ENCODE measurements around the gene ADAMTS1.
A peak's percentile ranks its signal among the peaks of the same experiment; 100 is the strongest.

Gene ADAMTS1

DNA sequence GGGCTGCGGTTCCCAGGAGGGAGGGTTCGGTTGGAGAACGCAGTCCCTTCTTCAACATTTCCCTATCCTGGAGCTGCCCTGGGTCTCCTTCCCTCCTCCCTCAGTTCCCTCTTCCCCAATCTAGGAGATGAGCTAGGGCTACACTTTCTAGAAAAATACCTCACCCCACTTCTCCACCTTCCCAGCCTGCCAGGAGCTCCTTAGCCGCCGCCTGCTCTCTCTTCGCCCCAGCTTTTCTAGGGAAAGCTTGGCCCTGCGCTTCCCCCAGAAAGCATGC is 488 bp upstream of the ADAMTS1 start:
- Histone ChIP-seq H3K4me3 (ENCODE audit: low read depth, low read length) (peak overlapping the region; percentile 74), H3K79me1 (ENCODE audit: low read length) (peaks cover 34% of the 10 kb centered on the region), H2AFZ (ENCODE audit: insufficient read depth, low read length, poor library complexity) (peak overlapping the region; percentile 11), H4K8ac (ENCODE audit: low read depth, low read length) (peak overlapping the region; percentile 94), H2AK5ac (ENCODE audit: low read length) (no peak overlapping the region), H3K27ac (ENCODE audit: low read depth, low read length) (peak overlapping the region; percentile 82), H3K36me3 (ENCODE audit: control insufficient read depth in 1 of 2, insufficient read depth in 2 of 2, low read length in 2 of 2) (peaks cover 11 to 14% of the 10 kb centered on the region in 2 experiments), H3K27me3 (ENCODE audit: insufficient read depth, low read length) (no peaks in the 10 kb centered on the region), H2BK120ac (ENCODE audit: insufficient read depth, low read length, poor library complexity) (peak overlapping the region; percentile 89), H3K18ac (ENCODE audit: low read length) (peak overlapping the region; percentile 84), H3K14ac (ENCODE audit: low read length) (peak overlapping the region; percentile 79), H2BK5ac (ENCODE audit: low read depth, low read length, poor library complexity) (peak overlapping the region; percentile 92), H3K79me2 (ENCODE audit: control insufficient read depth, insufficient read depth, low read length, poor library complexity) (peaks cover 19% of the 10 kb centered on the region), H3K9ac (ENCODE audit: low read length) (peak overlapping the region; percentile 85), H2BK12ac (ENCODE audit: low read length) (peak overlapping the region; percentile 61), H3K4me2 (ENCODE audit: low read length) (peak overlapping the region; percentile 60), H3K4ac (ENCODE audit: low read depth, low read length) (peak overlapping the region; percentile 38), H3K23ac (ENCODE audit: low read length) (no peak overlapping the region), H3K4me1 (ENCODE audit: control insufficient read depth in 1 of 2, insufficient read depth in 2 of 2, low read length in 2 of 2) (peaks cover 2% of the 10 kb centered on the region in 2 experiments), H3K9me3 (ENCODE audit: insufficient read depth, low read depth, low read length) (no peaks in the 10 kb centered on the region), H4K91ac (ENCODE audit: low read depth, low read length) (peak overlapping the region; percentile 87), H4K12ac (ENCODE audit: low read depth, low read length) (peak overlapping the region; percentile 73)
- DNase-seq: no peak
- no CpG with 5 or more reads among the region's 7 CpGs for WGBS (ENCODE audit: extremely low coverage, insufficient coverage, insufficient read length)

DNA sequence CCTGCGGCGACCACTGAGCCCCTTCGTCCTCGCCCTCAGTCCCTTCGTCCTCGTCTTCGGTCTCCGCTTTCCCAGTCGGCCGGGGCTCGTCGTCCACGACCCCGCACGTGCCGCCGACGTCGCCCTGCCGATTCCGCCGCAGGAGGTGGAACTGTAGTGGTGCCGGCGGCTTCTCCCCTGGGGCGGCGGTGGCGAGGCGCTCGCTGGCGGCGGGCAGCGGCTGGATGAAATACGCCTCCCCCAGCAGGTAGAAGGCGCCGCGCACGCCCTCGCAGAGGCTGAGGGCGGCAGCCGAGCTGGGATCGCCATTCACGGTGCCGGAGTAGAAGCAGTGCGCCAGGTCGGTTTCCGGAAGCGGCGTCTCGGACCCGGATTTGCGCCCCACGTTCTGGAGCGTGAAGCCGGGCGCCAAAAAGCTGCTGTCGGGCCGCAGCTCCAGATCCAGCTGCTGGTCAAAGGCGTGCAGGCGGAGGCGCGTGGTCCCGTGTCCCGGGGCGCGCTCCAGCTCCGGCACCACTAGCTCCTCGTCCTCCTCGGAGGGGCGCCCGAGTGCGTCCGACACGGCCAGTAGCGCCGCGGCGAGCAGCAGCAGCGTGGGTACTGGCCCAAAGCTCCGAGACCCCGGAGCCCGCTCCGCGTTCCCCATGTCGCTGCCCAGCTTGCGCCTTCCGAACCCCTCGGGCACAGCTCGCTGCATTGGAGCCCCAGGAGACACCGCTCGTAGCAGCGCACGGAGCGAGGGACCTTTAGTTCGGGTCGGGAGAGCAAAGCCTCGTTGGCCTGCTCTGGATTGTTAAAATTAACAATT is 747 bp downstream of the ADAMTS1 start:
- Histone ChIP-seq H4K8ac (ENCODE audit: low read depth, low read length) (peak overlapping the region; percentile 23), H3K4me1 (ENCODE audit: control insufficient read depth in 1 of 2, insufficient read depth in 2 of 2, low read length in 2 of 2) (peaks cover 2 to 4% of the 10 kb centered on the region in 2 experiments), H3K14ac (ENCODE audit: low read length) (peak overlapping the region; percentile 91), H4K91ac (ENCODE audit: low read depth, low read length) (peak overlapping the region; percentile 47), H4K12ac (ENCODE audit: low read depth, low read length) (peak overlapping the region; percentile 61), H3K9me3 (ENCODE audit: insufficient read depth, low read depth, low read length) (no peaks in the 10 kb centered on the region), H3K9ac (ENCODE audit: low read length) (peak overlapping the region; percentile 21), H3K36me3 (ENCODE audit: control insufficient read depth in 1 of 2, insufficient read depth in 2 of 2, low read length in 2 of 2) (peaks cover 21 to 22% of the 10 kb centered on the region in 2 experiments), H3K4ac (ENCODE audit: low read depth, low read length) (peak overlapping the region; percentile 29), H3K27me3 (ENCODE audit: insufficient read depth, low read length) (no peaks in the 10 kb centered on the region), H2BK12ac (ENCODE audit: low read length) (no peak overlapping the region), H3K18ac (ENCODE audit: low read length) (peak overlapping the region; percentile 70), H2BK5ac (ENCODE audit: low read depth, low read length, poor library complexity) (peak overlapping the region; percentile 56), H2AK5ac (ENCODE audit: low read length) (peak overlapping the region; percentile 11), H3K4me3 (ENCODE audit: low read depth, low read length) (peak overlapping the region; percentile 74), H3K79me2 (ENCODE audit: control insufficient read depth, insufficient read depth, low read length, poor library complexity) (peaks cover 21% of the 10 kb centered on the region), H3K4me2 (ENCODE audit: low read length) (peak overlapping the region; percentile 60), H3K27ac (ENCODE audit: low read depth, low read length) (peak overlapping the region; percentile 63), H2AFZ (ENCODE audit: insufficient read depth, low read length, poor library complexity) (peak overlapping the region; percentile 38), H3K79me1 (ENCODE audit: low read length) (peaks cover 34% of the 10 kb centered on the region), H3K23ac (ENCODE audit: low read length) (no peak overlapping the region), H2BK120ac (ENCODE audit: insufficient read depth, low read length, poor library complexity) (peak overlapping the region; percentile 49)
- DNase-seq: peak in 1 of 2 donors; percentile 63
- no CpG with 5 or more reads among the region's 96 CpGs for WGBS (ENCODE audit: extremely low coverage, insufficient coverage, insufficient read length)

DNA sequence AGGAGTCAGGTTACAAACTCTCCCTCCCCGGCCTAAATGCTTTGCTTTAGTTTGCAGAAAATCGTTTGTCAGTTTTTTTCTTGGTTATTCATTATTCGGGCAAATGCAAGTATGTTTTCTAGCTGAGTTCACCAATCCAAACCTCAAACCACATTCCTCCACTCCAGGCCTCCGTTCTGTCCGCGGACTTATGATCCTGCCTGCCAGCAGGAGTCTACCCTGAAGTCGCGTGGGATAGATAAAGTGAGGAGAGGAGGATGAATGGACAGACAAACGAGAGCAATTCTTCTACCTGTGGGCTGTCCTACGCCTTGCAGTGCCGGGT is 1.3 kb downstream of the ADAMTS1 start:
- H3K4ac ChIP-seq (ENCODE audit: low read depth, low read length): peak overlapping the region; percentile 30
- H2BK120ac ChIP-seq (ENCODE audit: insufficient read depth, low read length, poor library complexity): peak overlapping the region; percentile 49
- peak overlapping the region; percentile 61 for H4K12ac ChIP-seq (ENCODE audit: low read depth, low read length)
- peak overlapping the region; percentile 70 for H3K18ac ChIP-seq (ENCODE audit: low read length)
- peak overlapping the region; percentile 74 for H3K4me3 ChIP-seq (ENCODE audit: low read depth, low read length)
- peak overlapping the region; percentile 91 for H3K14ac ChIP-seq (ENCODE audit: low read length)
- WGBS (ENCODE audit: extremely low coverage, insufficient coverage, insufficient read length): no CpG with 5 or more reads among the region's 11 CpGs
- peak overlapping the region; percentile 63 for H3K27ac ChIP-seq (ENCODE audit: low read depth, low read length)
- H3K9ac ChIP-seq (ENCODE audit: low read length): peak overlapping the region; percentile 21
- no peaks in the 10 kb centered on the region for H3K9me3 ChIP-seq (ENCODE audit: insufficient read depth, low read depth, low read length)
- H3K36me3 ChIP-seq (ENCODE audit: control insufficient read depth in 1 of 2, insufficient read depth in 2 of 2, low read length in 2 of 2): peaks cover 23 to 24% of the 10 kb centered on the region in 2 experiments
- H3K79me1 ChIP-seq (ENCODE audit: low read length): peaks cover 34% of the 10 kb centered on the region
- H4K91ac ChIP-seq (ENCODE audit: low read depth, low read length): peak overlapping the region; percentile 47
- peak overlapping the region; percentile 38 for H2AFZ ChIP-seq (ENCODE audit: insufficient read depth, low read length, poor library complexity)
- peaks cover 2 to 4% of the 10 kb centered on the region in 2 experiments for H3K4me1 ChIP-seq (ENCODE audit: control insufficient read depth in 1 of 2, insufficient read depth in 2 of 2, low read length in 2 of 2)
- H3K27me3 ChIP-seq (ENCODE audit: insufficient read depth, low read length): no peaks in the 10 kb centered on the region
- H3K4me2 ChIP-seq (ENCODE audit: low read length): peak overlapping the region; percentile 60
- H2BK12ac ChIP-seq (ENCODE audit: low read length): no peak overlapping the region
- no peak overlapping the region for H3K23ac ChIP-seq (ENCODE audit: low read length)
- peak overlapping the region; percentile 56 for H2BK5ac ChIP-seq (ENCODE audit: low read depth, low read length, poor library complexity)
- peak overlapping the region; percentile 11 for H2AK5ac ChIP-seq (ENCODE audit: low read length)
- DNase-seq: peak in 1 of 2 donors; percentile 45
- H4K8ac ChIP-seq (ENCODE audit: low read depth, low read length): peak overlapping the region; percentile 23
- H3K79me2 ChIP-seq (ENCODE audit: control insufficient read depth, insufficient read depth, low read length, poor library complexity): peaks cover 21% of the 10 kb centered on the region

DNA sequence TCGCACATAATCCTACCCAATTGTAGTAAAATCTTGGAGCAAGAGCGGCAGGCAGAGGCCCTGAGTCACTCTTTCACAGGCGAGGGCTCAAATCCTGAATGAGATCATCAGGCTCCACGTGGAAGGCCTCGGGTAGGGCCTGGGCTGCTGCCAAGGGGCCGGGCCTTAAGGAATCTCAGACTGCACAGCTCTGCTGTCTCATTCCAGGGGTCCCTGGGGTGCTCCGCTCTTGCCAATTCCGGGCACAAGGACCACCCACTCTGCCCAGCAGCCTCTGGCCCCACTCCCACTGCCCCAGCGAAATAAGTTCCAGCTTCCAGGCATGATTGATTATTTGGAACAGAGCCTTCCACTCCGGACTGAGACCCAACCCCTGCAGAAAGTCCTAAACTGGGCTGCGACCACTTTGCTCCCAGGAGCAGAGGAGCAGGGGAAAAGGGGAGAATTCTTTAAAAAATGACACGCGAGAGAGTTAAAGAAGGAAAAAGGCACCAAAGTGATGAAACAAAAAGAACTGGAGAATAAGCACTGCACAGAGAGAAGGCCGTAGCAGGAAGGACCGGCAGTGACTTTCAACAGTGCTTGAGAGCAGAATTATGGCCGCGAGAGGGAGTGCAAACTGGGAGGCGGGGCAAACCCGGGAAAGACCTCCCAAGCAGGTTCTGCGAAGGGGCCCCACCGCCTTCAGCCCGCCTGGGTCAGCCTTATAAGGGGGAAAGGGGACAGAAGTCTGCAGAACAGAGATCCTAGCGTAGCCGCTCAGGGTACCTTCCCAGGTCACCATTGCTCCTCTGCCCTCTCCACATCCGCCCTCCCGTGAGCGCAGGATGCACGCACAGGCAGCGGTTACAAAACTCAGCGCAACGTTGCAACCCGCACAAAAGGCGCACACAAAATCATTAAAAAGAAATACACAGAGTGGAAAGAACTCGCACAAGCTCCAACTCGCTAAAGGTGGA is 2.0 kb downstream of the ADAMTS1 start:
- peak overlapping the region; percentile 60 for H3K4me2 ChIP-seq (ENCODE audit: low read length)
- H4K8ac ChIP-seq (ENCODE audit: low read depth, low read length): peak overlapping the region; percentile 73
- no CpG with 5 or more reads among the region's 35 CpGs for WGBS (ENCODE audit: extremely low coverage, insufficient coverage, insufficient read length)
- H4K12ac ChIP-seq (ENCODE audit: low read depth, low read length): peak overlapping the region; percentile 39
- H2AFZ ChIP-seq (ENCODE audit: insufficient read depth, low read length, poor library complexity): peak overlapping the region; percentile 71
- no peak overlapping the region for H3K23ac ChIP-seq (ENCODE audit: low read length)
- H3K79me1 ChIP-seq (ENCODE audit: low read length): peaks cover 34% of the 10 kb centered on the region
- no peaks in the 10 kb centered on the region for H3K27me3 ChIP-seq (ENCODE audit: insufficient read depth, low read length)
- peak overlapping the region; percentile 72 for H4K91ac ChIP-seq (ENCODE audit: low read depth, low read length)
- peaks cover 21% of the 10 kb centered on the region for H3K79me2 ChIP-seq (ENCODE audit: control insufficient read depth, insufficient read depth, low read length, poor library complexity)
- H3K27ac ChIP-seq (ENCODE audit: low read depth, low read length): peak overlapping the region; percentile 63
- H3K14ac ChIP-seq (ENCODE audit: low read length): peak overlapping the region; percentile 72
- peak overlapping the region; percentile 74 for H3K4me3 ChIP-seq (ENCODE audit: low read depth, low read length)
- H3K18ac ChIP-seq (ENCODE audit: low read length): peak overlapping the region; percentile 78
- peaks cover 2 to 4% of the 10 kb centered on the region in 2 experiments for H3K4me1 ChIP-seq (ENCODE audit: control insufficient read depth in 1 of 2, insufficient read depth in 2 of 2, low read length in 2 of 2)
- peaks cover 23 to 26% of the 10 kb centered on the region in 2 experiments for H3K36me3 ChIP-seq (ENCODE audit: control insufficient read depth in 1 of 2, insufficient read depth in 2 of 2, low read length in 2 of 2)
- peak overlapping the region; percentile 61 for H3K9ac ChIP-seq (ENCODE audit: low read length)
- peak overlapping the region; percentile 65 for H2BK5ac ChIP-seq (ENCODE audit: low read depth, low read length, poor library complexity)
- no peaks in the 10 kb centered on the region for H3K9me3 ChIP-seq (ENCODE audit: insufficient read depth, low read depth, low read length)
- H3K4ac ChIP-seq (ENCODE audit: low read depth, low read length): peak overlapping the region; percentile 85
- H2BK120ac ChIP-seq (ENCODE audit: insufficient read depth, low read length, poor library complexity): peak overlapping the region; percentile 48
- H2AK5ac ChIP-seq (ENCODE audit: low read length): no peak overlapping the region
- H2BK12ac ChIP-seq (ENCODE audit: low read length): peak overlapping the region; percentile 56
- DNase-seq: peak; percentile 73 to 79

Data from trophoblast cell (in vitro differentiated cells and primary cell).